H1 (cell line): ENCODE measurements around the gene TMEM72. TPM values are rescaled to one million over a fixed set of nuclear protein-coding genes. Genes with fewer than 3 reads are reported as not detected.

Source experiments
- CTCF ChIA-PET: fragments of 300-600 bp; sonication (Branson Sonifier 250); formaldehyde crosslinking; loops from one replicate; lab custom pipeline; 2021; ENCODE audit not compliant: partially characterized antibody; lab: Charles Lee
- POLR2A ChIA-PET: fragments of 300-600 bp; sonication (Branson Sonifier 250); formaldehyde crosslinking; loops from one replicate; lab custom pipeline; 2021; ENCODE audit warnings: inconsistent platforms; ENCODE audit not compliant: partially characterized antibody; lab: Charles Lee
- DNase-seq, 2 experiments: peaks; one replicate each; pipeline versions ENCODE4 v3.0.0 to v3.0.0-alpha.2; 2010 to 2022; ENCODE audit warnings: low spot score in 2 of 2, low read depth in 1 of 2, mixed read lengths in 1 of 2
- FAIRE-seq: peaks from 2 replicates; lab custom pipeline; 2011; peaks lifted over from hg19 to GRCh38; lab: Jason Lieb, UNC
- H2AFZ ChIP-seq: 2 replicates; pipeline ENCODE4 v1.8.1; 2012; ENCODE audit warnings: low read length, inconsistent platforms
- H2AK5ac ChIP-seq: 2 replicates; pipeline ENCODE4 v1.6.1; 2013; ENCODE audit warnings: low read depth, low read length
- H2BK120ac ChIP-seq: replicated peaks from 2 replicates; pipeline ENCODE3; 2013; ENCODE audit warnings: low read depth, low read length, inconsistent platforms
- H2BK12ac ChIP-seq: 2 replicates; pipeline ENCODE4 v1.6.1; 2013; ENCODE audit warnings: low read depth, low read length
- H2BK15ac ChIP-seq: 2 replicates; pipeline ENCODE4 v1.6.1; 2013; ENCODE audit warnings: low read length
- H2BK20ac ChIP-seq: 2 replicates; pipeline ENCODE4 v1.6.1; 2013; ENCODE audit warnings: low read length
- H2BK5ac ChIP-seq: 2 replicates; pipeline ENCODE4 v1.6.1; 2013; ENCODE audit warnings: low read depth, low read length
- H3K14ac ChIP-seq: 2 replicates; pipeline ENCODE4 v1.6.1; 2013; ENCODE audit warnings: inconsistent platforms; ENCODE audit not compliant: insufficient read length
- H3K18ac ChIP-seq: 2 replicates; pipeline ENCODE4 v1.6.1; 2013; ENCODE audit warnings: low read length; ENCODE audit errors: extremely low read depth
- H3K23ac ChIP-seq: 2 replicates; pipeline ENCODE4 v1.6.1; 2013; ENCODE audit warnings: inconsistent platforms; ENCODE audit not compliant: insufficient read length
- H3K23me2 ChIP-seq: 2 replicates; pipeline ENCODE4 v1.6.1; 2013; ENCODE audit warnings: low read depth, low read length
- H3K27ac ChIP-seq: 2 replicates; pipeline ENCODE4 v1.6.1; 2011; ENCODE audit warnings: low read depth, low read length, inconsistent platforms
- H3K27me3 ChIP-seq, 4 experiments: replicated peaks in 1 of 4; 1 replicate in 1 of 4; 2 replicates in 3 of 4; pipeline versions ENCODE4 v1.6.1 to v1.8.1; 2011 to 2013; ENCODE audit warnings: low read length in 3 of 4, mild to moderate bottlenecking in 3 of 4, inconsistent platforms in 2 of 4, mixed read lengths in 2 of 4, moderate library complexity in 1 of 4; ENCODE audit not compliant: control insufficient read depth in 3 of 4, insufficient read depth in 3 of 4; ENCODE audit errors: extremely low read depth in 1 of 4
- H3K36me3 ChIP-seq, 4 experiments: 2 replicates each; pipeline versions ENCODE4 v1.6.1 to v1.8.1; 2011 to 2013; ENCODE audit warnings: mild to moderate bottlenecking in 4 of 4, low read length in 3 of 4, moderate library complexity in 2 of 4, control low read depth in 1 of 4, inconsistent platforms in 1 of 4; ENCODE audit not compliant: insufficient read depth in 4 of 4, control insufficient read depth in 2 of 4
- H3K4ac ChIP-seq: replicated peaks from 2 replicates; pipeline ENCODE3; 2013; ENCODE audit warnings: low read length, low read depth, mixed read lengths, inconsistent platforms; ENCODE audit not compliant: insufficient read length
- H3K4me1 ChIP-seq, 4 experiments: replicated peaks in 1 of 4; 1 replicate in 1 of 4; 2 replicates in 3 of 4; pipeline versions ENCODE4 v1.6.1 to v1.8.1; 2011 to 2013; ENCODE audit warnings: low read length in 3 of 4, inconsistent platforms in 2 of 4, mixed read lengths in 1 of 4; ENCODE audit not compliant: insufficient read depth in 4 of 4, control insufficient read depth in 3 of 4
- H3K4me2 ChIP-seq, 2 experiments: 2 replicates each; pipeline versions ENCODE4 v1.6.1 to v1.8.1; 2011 to 2013; ENCODE audit warnings: low read depth in 2 of 2, low read length in 2 of 2, control low read depth in 1 of 2, inconsistent platforms in 1 of 2, mild to moderate bottlenecking in 1 of 2; ENCODE audit not compliant: insufficient read depth in 1 of 2
- H3K4me3 ChIP-seq, 4 experiments: fragments of 200-600, 300-600 bp in 1 of 4; sonication (generic), shearing (Covaris generic), sonication (Bioruptor Twin) in 1 of 4; 2 replicates each; pipeline versions ENCODE4 v1.5.1 to v1.8.1; 2011 to 2016; ENCODE audit warnings: low read length in 4 of 4, low read depth in 3 of 4, control low read depth in 2 of 4, inconsistent platforms in 2 of 4, mild to moderate bottlenecking in 2 of 4, mixed read lengths in 1 of 4, moderate library complexity in 1 of 4; ENCODE audit not compliant: insufficient read depth in 2 of 4; ENCODE audit errors: extremely low read depth in 1 of 4
- H3K56ac ChIP-seq: replicated peaks from 2 replicates; pipeline ENCODE3; 2013; ENCODE audit warnings: low read depth, mild to moderate bottlenecking, mixed read lengths, low read length, inconsistent platforms; ENCODE audit not compliant: insufficient read length
- H3K79me1 ChIP-seq: 2 replicates; pipeline ENCODE4 v1.6.1; 2013; ENCODE audit warnings: low read depth, low read length, control low read depth
- H3K79me2 ChIP-seq, 2 experiments: 2 replicates each; pipeline versions ENCODE4 v1.6.1 to v1.8.1; 2012 to 2013; ENCODE audit warnings: low read length in 2 of 2, mild to moderate bottlenecking in 2 of 2, inconsistent platforms in 1 of 2; ENCODE audit not compliant: insufficient read depth in 2 of 2, control insufficient read depth in 1 of 2
- H3K9ac ChIP-seq, 4 experiments: replicated peaks in 1 of 4; 1 replicate in 1 of 4; 2 replicates in 3 of 4; pipeline versions ENCODE4 v1.6.1 to v1.8.1; 2011 to 2013; ENCODE audit warnings: low read depth in 3 of 4, low read length in 3 of 4, control low read depth in 2 of 4, mild to moderate bottlenecking in 2 of 4, moderate library complexity in 2 of 4, inconsistent platforms in 1 of 4; ENCODE audit errors: extremely low read depth in 1 of 4
- H3K9me3 ChIP-seq, 2 experiments: 2 replicates each; pipeline versions ENCODE4 v1.6.1 to v1.8.1; 2012 to 2013; ENCODE audit warnings: mild to moderate bottlenecking in 2 of 2, moderate library complexity in 2 of 2, control low read depth in 1 of 2, inconsistent platforms in 1 of 2, low read depth in 1 of 2, low read length in 1 of 2, mixed read lengths in 1 of 2; ENCODE audit not compliant: insufficient read depth in 2 of 2
- H4K20me1 ChIP-seq, 2 experiments: replicated peaks in 1 of 2; 2 replicates each; pipeline versions ENCODE3 to v1.8.1; 2011 to 2013; ENCODE audit warnings: inconsistent platforms in 2 of 2, low read length in 2 of 2, mild to moderate bottlenecking in 1 of 2; ENCODE audit not compliant: insufficient read depth in 2 of 2, control insufficient read depth in 1 of 2
- H4K5ac ChIP-seq: 2 replicates; pipeline ENCODE4 v1.6.1; 2013; ENCODE audit warnings: low read length, low read depth, mixed read lengths, inconsistent platforms; ENCODE audit not compliant: insufficient read length
- H4K8ac ChIP-seq: 2 replicates; pipeline ENCODE4 v1.8.0; 2013; ENCODE audit warnings: mild to moderate bottlenecking, moderate library complexity, low read length, inconsistent platforms; ENCODE audit not compliant: insufficient read depth; ENCODE audit errors: extremely low read depth
- H4K91ac ChIP-seq: replicated peaks from 2 replicates; pipeline ENCODE3; 2013; ENCODE audit warnings: low read length, mixed read lengths, inconsistent platforms; ENCODE audit not compliant: insufficient read length
- ATF2 ChIP-seq: IDR thresholded peaks from 2 replicates; pipeline ENCODE4 v1.6.1; 2012; ENCODE audit warnings: low read length, inconsistent platforms
- CBX8 ChIP-seq: fragments of 300-800, 300-1000 bp; sonication (generic); IDR thresholded peaks from 2 replicates; pipeline ENCODE4 v1.7.1; 2016; ENCODE audit warnings: low read depth, low read length, borderline replicate concordance
- CHD1 ChIP-seq: IDR thresholded peaks from 2 replicates; pipeline ENCODE4 v1.6.1; 2012; ENCODE audit warnings: low read depth, low read length, improper control_type of control experiment
- CREB1 ChIP-seq: IDR thresholded peaks from 2 replicates; pipeline ENCODE4 v1.6.1; 2012; ENCODE audit warnings: inconsistent platforms
- POLR2A ChIP-seq, 2 experiments: IDR thresholded peaks; 1 replicate in 1 of 2; 2 replicates in 1 of 2; pipeline ENCODE4 v1.6.1; 2011; ENCODE audit warnings: low read depth in 2 of 2, low read length in 2 of 2, mild to moderate bottlenecking in 2 of 2; ENCODE audit errors: control extremely low read depth in 1 of 2
- RXRA ChIP-seq: IDR thresholded peaks from 2 replicates; pipeline ENCODE4 v1.6.1; 2011; ENCODE audit warnings: low read depth, mild to moderate bottlenecking, low read length, moderate library complexity; ENCODE audit not compliant: insufficient read depth
- SP2 ChIP-seq: IDR thresholded peaks from 2 replicates; pipeline ENCODE4 v1.6.1; 2012; ENCODE audit warnings: mild to moderate bottlenecking, low read length, inconsistent platforms
- TBP ChIP-seq: IDR thresholded peaks from 2 replicates; pipeline ENCODE4 v1.6.1; 2011; ENCODE audit warnings: low read depth, low read length, improper control_type of control experiment
- TEAD4 ChIP-seq: IDR thresholded peaks from 2 replicates; pipeline ENCODE4 v1.6.1; 2012; ENCODE audit warnings: low read depth, low read length, inconsistent platforms, mixed read lengths
- WGBS, 2 experiments: shearing (Covaris generic) in 1 of 2; methylation state at CpG; one replicate each; pipeline versions ENCODE4 v1.1.6 to v1.1.7; 2013 to 2015; ENCODE audit warnings: low lambda C conversion rate in 2 of 2, mixed read lengths in 2 of 2, inconsistent platforms in 1 of 2, low coverage in 1 of 2, missing lambda C conversion rate in 1 of 2; ENCODE audit not compliant: insufficient replicate concordance in 2 of 2, insufficient coverage in 1 of 2, insufficient read length in 1 of 2; ENCODE audit errors: extremely low coverage in 1 of 2, missing lambda C conversion rate in 1 of 2; 5-methylcytosine and 5-hydroxymethylcytosine counted together
- polyA plus RNA-seq, 7 experiments: library from polyadenylated mRNA; depleted of rRNA in 3 of 7; stranded (reverse) in 5 of 7; unstranded in 2 of 7; fragments of >200 nt in 5 of 7; fragments of 200-250 nt in 2 of 7; gene quantifications; 1 replicate in 5 of 7; 2 replicates in 1 of 7; 4 replicates in 1 of 7; pipeline versions ENCODE4 v1.2.1 to v1.2.3, GENCODE V29; 2011 to 2013; ENCODE audit warnings: missing spikeins in 2 of 7, mixed read lengths in 2 of 7
- total RNA-seq: library from RNA; stranded (reverse); fragmentation: NEBNext Ultra II Directional; extraction: Animal tissue kit (Norgen Biotek cat#: 25700); gene quantifications from 2 replicates; pipeline ENCODE4 v1.2.1, GENCODE V29; 2021

Gene TMEM72
- total and polyA plus RNA-seq, 2 of the 8 experiments (the other 6 are each of a cell fraction or from before 2014, with no cell fraction given) = not detected

GRCh38 chr10:44970812-44971395 is 59.8 kb downstream of the TMEM72 start:
- 91% methylated on average over 8 of the region's 8 CpGs; no CpG with 5 or more reads in 1 of the 2 experiments for WGBS, 2 experiments
- no peak overlapping the region for H2AK5ac ChIP-seq
- no peak overlapping the region for H3K9ac ChIP-seq
- no peaks in the 10 kb centered on the region; a peak in 1 of 7 replicates for H3K27me3 ChIP-seq
- no peak overlapping the region for H3K56ac ChIP-seq
- H4K20me1 ChIP-seq = peaks cover 0 to 2% of the 10 kb centered on the region in 2 experiments
- no peak overlapping the region for H4K91ac ChIP-seq
- no peak overlapping the region for H3K23ac ChIP-seq
- CTCF ChIA-PET = interaction anchor here (10.7 to 11.2 kb wide), 3 partner anchors 20 to 35 kb away, joined by 84 to 143 read pairs (median 119); no protein-coding TSS in a partner anchor
- POLR2A ChIA-PET = no interaction called here
- no peak overlapping the region for H4K5ac ChIP-seq
- H3K4ac ChIP-seq = no peak overlapping the region
- H3K27ac ChIP-seq = no peak overlapping the region
- no peak overlapping the region for H3K4me2 ChIP-seq
- no peaks in the 10 kb centered on the region for H3K9me3 ChIP-seq
- H3K79me1 ChIP-seq = peaks cover 5% of the 10 kb centered on the region; the same call in 1 of the 2 replicates
- TF ChIP-seq CHD1 (no peak), ATF2 (no peak), TBP (no peak), POLR2A (IDR thresholded peaks at IDR 0.05; ENCODE audit: control extremely low read depth in 1 of 2, low read depth in 2 of 2, low read length in 2 of 2) (no peak), SP2 (no peak), RXRA (no peak), CREB1 (no peak), TEAD4 (no peak), CBX8 (no peak)
- H3K14ac ChIP-seq = no peak overlapping the region
- peaks cover 0 to 6% (median 0%) of the 10 kb centered on the region in 4 experiments; a peak in 3 of 8 replicates for H3K36me3 ChIP-seq
- no peak overlapping the region for H2AFZ ChIP-seq
- H3K79me2 ChIP-seq = no peaks in the 10 kb centered on the region
- H3K4me3 ChIP-seq = no peak overlapping the region
- DNase-seq (no peak), FAIRE-seq (no peak)
- peaks cover 14% of the 10 kb centered on the region; the same call in 1 of the 2 replicates for H3K23me2 ChIP-seq
- no peak overlapping the region for H2BK5ac ChIP-seq
- no peak overlapping the region for H2BK12ac ChIP-seq
- H2BK20ac ChIP-seq = no peak overlapping the region
- H2BK120ac ChIP-seq = no peak overlapping the region
- H3K4me1 ChIP-seq = peaks cover 12 to 28% (median 22%) of the 10 kb centered on the region in 4 experiments
- no peak overlapping the region for H3K18ac ChIP-seq
- H2BK15ac ChIP-seq = no peak overlapping the region
- H4K8ac ChIP-seq = no peak overlapping the region
